NCI-H446 (cell line): ENCODE data around the gene LTC4S.
"Not testable (repeated sequence)": the region's sequence is repeated elsewhere in the genome, so short reads cannot be mapped to it uniquely, and the experiment has no call there.

Experiments
- DNase-seq, 2 experiments: peaks; one replicate each; lab custom pipeline; 2025; lab: John Stamatoyannopoulos, UW

Gene LTC4S

DNA sequence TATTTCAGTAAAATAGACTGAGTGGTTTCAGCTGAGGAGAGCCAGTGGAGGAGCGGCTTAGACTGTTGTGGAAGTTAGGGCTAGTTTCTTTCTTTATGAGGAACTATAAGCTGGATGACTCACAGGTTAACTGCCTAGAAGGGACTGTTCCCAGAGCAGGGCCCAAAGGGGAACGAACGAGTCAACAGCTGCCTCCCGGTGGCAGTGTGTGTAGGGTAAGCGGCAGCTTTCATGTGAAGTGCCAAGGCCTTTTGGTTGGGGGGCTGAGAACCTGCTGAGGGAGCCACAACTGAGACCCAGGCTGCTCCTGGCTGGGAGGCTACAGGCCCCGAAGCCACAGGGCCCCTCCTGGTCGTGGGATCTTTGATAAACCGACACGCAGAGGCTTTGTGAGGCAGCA lies 33.9 kb downstream of the LTC4S start:
- no peak for DNase-seq

DNA sequence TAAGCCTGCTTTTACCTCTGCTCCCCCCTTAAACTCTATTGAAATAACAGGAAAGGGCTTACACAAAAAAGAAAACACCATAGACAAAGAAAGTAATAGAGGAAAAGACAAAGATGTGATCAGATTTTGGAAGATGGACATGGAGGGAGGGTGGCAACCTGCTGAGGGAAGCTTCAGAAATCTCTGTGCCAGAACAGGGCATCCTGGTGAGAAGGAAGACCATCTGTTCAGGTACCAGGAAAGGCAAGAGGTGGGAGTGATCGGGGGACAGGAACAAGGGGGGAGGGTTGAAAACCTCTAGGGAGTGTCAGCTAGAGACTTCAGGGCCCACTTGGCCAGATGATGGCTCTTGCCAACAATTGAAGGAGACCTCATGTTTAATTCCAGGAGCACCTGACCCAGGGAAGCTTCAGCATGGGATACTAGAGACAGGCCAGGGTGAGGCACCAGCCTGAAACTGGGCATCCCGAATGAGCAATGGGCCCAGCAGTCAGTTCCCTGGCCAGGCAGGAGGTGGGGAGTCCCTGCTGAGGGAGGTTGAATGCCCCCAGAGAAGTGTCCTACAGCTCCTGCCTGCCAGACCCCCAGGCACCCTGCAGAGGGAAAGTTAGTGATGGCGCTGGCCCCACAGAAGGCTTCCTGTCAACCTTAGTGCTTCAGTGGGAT lies 35.1 kb downstream of the LTC4S start:
- DNase-seq, result no peak

- no peak for DNase-seq
Observed at GRCh38 chr5:179829732-179830435, 36.1 kb downstream of the LTC4S start.

GRCh38 chr5:179830818-179831468 lies 37.2 kb downstream of the LTC4S start:
- DNase-seq, result no peak

GRCh38 chr5:179832039-179832745 lies 38.4 kb downstream of the LTC4S start:
- DNase-seq, result no peak

- DNase-seq, result no peak
Observed at GRCh38 chr5:179833056-179833708, 39.4 kb downstream of the LTC4S start.

DNA sequence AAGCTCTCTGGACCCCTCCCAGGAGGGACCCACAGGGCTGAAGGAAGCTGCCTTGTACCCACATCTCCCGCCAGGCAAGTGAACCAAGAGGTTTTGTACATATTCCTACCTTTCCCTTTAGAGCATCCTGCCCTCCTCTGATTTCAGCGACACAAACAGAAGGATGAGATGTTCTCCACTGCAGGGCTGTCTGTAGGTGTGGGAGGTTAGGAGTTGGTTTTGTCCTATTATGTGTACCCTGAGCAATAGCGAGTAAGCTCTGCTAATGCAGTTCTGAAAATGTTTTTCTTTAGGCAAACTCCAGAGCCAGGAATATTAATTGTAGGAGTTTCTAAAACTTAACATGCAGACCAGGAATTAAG lies 39.9 kb downstream of the LTC4S start:
- no peak for DNase-seq

GRCh38 chr5:179834120-179834519 lies 40.3 kb downstream of the LTC4S start:
- no peak for DNase-seq

DNA sequence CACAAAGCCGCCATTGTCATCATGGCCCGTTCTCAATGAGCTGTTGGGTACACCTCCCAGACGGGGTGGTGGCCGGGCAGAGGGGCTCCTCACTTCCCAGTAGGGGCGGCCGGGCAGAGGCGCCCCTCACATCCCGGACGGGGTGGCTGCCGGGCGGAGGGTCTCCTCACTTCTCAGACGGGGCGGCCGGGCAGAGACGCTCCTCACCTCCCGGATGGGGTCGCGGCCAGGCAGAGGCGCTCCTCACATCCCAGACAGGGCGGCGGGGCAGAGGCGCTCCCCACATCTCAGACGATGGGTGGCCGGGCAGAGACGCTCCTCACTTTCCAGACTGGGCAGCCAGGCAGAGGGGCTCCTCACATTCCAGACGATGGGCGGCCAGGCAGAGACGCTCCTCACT lies 41.1 kb downstream of the LTC4S start:
- not testable (repeated sequence) for DNase-seq

DNA sequence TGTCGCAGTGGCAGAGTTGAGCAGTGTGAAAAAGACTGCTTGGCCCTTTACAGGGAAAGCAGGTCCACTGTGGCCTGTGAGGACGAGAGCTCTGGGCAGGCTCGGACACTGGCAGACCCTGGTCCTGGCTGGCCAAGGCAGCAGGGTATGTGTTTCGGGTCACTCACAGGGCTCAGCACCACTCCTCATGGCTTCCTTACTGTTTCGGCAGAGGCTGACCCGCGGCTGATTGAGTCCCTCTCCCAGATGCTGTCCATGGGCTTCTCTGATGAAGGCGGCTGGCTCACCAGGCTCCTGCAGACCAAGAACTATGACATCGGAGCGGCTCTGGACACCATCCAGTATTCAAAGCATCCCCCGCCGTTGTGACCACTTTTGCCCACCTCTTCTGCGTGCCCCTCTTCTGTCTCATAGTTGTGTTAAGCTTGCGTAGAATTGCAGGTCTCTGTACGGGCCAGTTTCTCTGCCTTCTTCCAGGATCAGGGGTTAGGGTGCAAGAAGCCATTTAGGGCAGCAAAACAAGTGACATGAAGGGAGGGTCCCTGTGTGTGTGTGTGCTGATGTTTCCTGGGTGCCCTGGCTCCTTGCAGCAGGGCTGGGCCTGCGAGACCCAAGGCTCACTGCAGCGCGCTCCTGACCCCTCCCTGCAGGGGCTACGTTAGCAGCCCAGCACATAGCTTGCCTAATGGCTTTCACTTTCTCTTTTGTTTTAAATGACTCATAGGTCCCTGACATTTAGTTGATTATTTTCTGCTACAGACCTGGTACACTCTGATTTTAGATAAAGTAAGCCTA lies 42.6 kb downstream of the LTC4S start:
- no peak for DNase-seq

GRCh38 chr5:179837076-179838011 lies 43.6 kb downstream of the LTC4S start:
- DNase-seq, result no peak

DNA sequence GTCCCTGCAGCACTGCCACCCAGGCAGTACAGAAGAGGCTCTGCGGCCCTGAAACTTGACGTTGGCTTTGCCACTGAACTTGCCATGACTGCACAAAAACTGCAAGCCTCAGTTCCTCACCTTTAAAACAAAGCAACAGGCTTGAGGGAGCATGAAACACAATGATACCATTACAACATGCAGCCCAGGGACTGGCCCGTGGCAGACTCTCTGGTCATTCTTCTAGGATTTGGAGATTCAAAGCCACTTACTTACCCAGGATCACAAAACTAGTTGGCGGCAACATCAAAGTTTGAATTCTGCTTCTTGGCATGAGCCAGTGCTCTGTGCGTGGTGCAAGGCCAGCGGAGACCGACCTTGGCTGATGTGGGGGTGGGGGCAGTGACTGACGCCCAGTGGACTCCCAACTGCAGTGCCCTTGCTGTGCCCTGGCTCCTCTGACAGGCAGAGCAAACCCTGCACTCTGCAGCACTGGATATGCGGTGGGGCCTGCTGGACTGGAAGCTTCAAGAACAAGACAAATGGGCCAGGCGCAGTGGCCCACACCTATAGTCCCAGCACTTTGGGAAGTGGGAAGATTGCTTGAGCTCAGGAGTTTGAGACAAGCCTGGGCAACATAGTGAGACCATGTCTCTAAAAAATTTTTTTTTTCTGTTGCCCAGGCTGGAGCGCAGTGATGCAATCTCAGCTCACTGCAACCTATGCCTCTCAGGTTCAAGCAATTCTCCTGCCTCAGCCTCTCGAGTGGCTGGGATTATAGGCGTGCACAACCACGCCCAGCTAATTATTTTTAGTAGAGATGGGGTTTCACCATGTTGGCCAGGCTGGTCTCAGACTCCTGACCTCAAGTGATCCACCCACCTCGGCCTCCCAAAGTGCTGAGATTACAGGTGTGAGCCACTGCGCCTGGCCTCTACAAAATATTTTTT lies 45.8 kb downstream of the LTC4S start:
- DNase-seq, result no peak

DNA sequence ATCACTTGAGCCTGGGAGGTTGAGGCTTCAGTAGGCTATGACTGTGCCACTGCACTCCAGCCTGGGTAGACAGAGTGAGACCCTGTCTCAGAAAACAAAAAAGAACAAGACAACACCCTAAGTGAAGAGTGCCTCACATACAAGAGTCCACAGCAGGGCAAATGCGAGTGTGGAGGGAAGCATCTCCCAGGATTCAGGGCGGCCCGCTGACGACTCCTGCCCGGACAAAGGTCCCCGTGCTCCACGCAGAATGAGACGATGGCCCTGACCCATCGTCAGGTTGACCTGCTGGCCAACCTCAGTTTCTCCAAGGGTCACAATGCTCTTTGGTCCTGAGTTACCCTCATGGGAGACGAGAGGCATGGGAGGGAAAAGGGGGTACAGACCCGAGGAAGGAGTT lies 46.5 kb downstream of the LTC4S start:
- DNase-seq, result no peak

GRCh38 chr5:179840766-179841165 lies 47.0 kb downstream of the LTC4S start:
- no peak for DNase-seq

- no peak for DNase-seq
Observed at GRCh38 chr5:179841621-179842020, 47.8 kb downstream of the LTC4S start.
